ENCODE results near the gene PTN. TPM values are rescaled to one million over a fixed set of nuclear protein-coding genes. Genes with fewer than 3 reads are reported as not detected.
"Not testable (repeated sequence)": the region's sequence is repeated elsewhere in the genome, so short reads cannot be mapped to it uniquely, and the experiment has no call there.

PTN gene

GRCh38 chr7:137181619-137182018, 161.9 kb downstream of the PTN start:
- H4K8ac ChIP-seq (ENCODE audit: low read depth, low read length); H3K4ac ChIP-seq (ENCODE audit: low read length); DNase-seq (ENCODE audit: low spot score); H4K91ac ChIP-seq (ENCODE audit: low read depth, low read length, poor library complexity); H3K14ac ChIP-seq (ENCODE audit: low read length); H3K23ac ChIP-seq (ENCODE audit: low read depth, low read length, poor library complexity); H2BK120ac ChIP-seq (ENCODE audit: low read depth, low read length); H3K36me3 ChIP-seq (replicated peaks in 1 of 2; ENCODE audit: control insufficient read depth in 2 of 2, insufficient read depth in 2 of 2, low read length in 2 of 2); H3K4me3 ChIP-seq (ENCODE audit: low read length in 2 of 2); H3K27ac ChIP-seq (replicated peaks; ENCODE audit: low read length); H2BK5ac ChIP-seq (ENCODE audit: low read length); H3K4me1 ChIP-seq (ENCODE audit: control insufficient read depth in 2 of 2, insufficient read depth in 1 of 2, low read depth in 1 of 2, low read length in 2 of 2); H3K9me3 ChIP-seq (replicated peaks in 1 of 2; ENCODE audit: control insufficient read depth in 2 of 2, insufficient read depth in 1 of 2, low read depth in 1 of 2, low read length in 2 of 2); H3K4me2 ChIP-seq (ENCODE audit: insufficient read depth, low read length, poor library complexity, severe bottlenecking); H2AK5ac ChIP-seq (ENCODE audit: low read depth, low read length); H3K9ac ChIP-seq (ENCODE audit: low read depth, low read length, poor library complexity); H2BK12ac ChIP-seq (ENCODE audit: low read length); H2BK15ac ChIP-seq (ENCODE audit: low read length); H2AFZ ChIP-seq (ENCODE audit: low read length); H3K79me1 ChIP-seq (ENCODE audit: low read depth, low read length); H3K27me3 ChIP-seq (ENCODE audit: control insufficient read depth in 3 of 3, insufficient read depth in 3 of 3, low read depth in 1 of 3, low read length in 3 of 3); H3K18ac ChIP-seq (ENCODE audit: low read length): not testable (repeated sequence)
- WGBS, 2 donors (ENCODE audit: extremely low coverage in 2 of 2, insufficient read length in 2 of 2, insufficient replicate concordance in 1 of 2), result no CpG with 5 or more reads among the region's 25 CpGs

Small RNA genes lying within 50 kb of the gene (small RNA-seq; reads per million reads assigned to genes)
- gene RF00136 (ENCODE audit: insufficient read depth), result not detected

Measured in neuronal stem cell (in vitro differentiated cells).